HG03045 (cell line): Measurements from ENCODE around the gene CLDN22.

Experiments
- ATAC-seq: cut with Tn5 transposase; IDR thresholded peaks from one replicate; pipeline ENCODE4 v1.9.1; 2021; ENCODE audit warnings: mild to moderate bottlenecking, moderate library complexity; ENCODE audit not compliant: unreplicated experiment

CLDN22 gene

GRCh38 chr4:183323295-183323694 lies 3.2 kb upstream of the CLDN22 start:
- ATAC-seq = no peak

- ATAC-seq = no peak
These were observed 2.2 kb upstream of the CLDN22 start, which contains the start of gene CLDN24 for GRCh38 chr4:183322326-183322725. CLDN24 (minus strand) TSS chr4:183322426; CDS start chr4:183322426, 0 bp downstream.

GRCh38 chr4:183321516-183321915 lies 1.4 kb upstream of the CLDN22 start:
- ATAC-seq = no peak

GRCh38 chr4:183321079-183321478 lies 1.0 kb upstream of the CLDN22 start:
- no peak for ATAC-seq

GRCh38 chr4:183318656-183319055 lies 1.4 kb downstream of the CLDN22 start:
- ATAC-seq = no peak

- ATAC-seq = no peak
These were observed 5.3 kb downstream of the CLDN22 start for GRCh38 chr4:183314806-183315205.

- no peak for ATAC-seq
These were observed 5.7 kb downstream of the CLDN22 start for GRCh38 chr4:183314336-183314735.

GRCh38 chr4:183312841-183313240 lies 7.2 kb downstream of the CLDN22 start:
- ATAC-seq = no peak

GRCh38 chr4:183306811-183307210 lies 13.3 kb downstream of the CLDN22 start:
- no peak for ATAC-seq

GRCh38 chr4:183304538-183304937 lies 15.5 kb downstream of the CLDN22 start:
- no peak for ATAC-seq

GRCh38 chr4:183304067-183304466 lies 16.0 kb downstream of the CLDN22 start:
- no peak for ATAC-seq

GRCh38 chr4:183303301-183303700 lies 16.8 kb downstream of the CLDN22 start:
- ATAC-seq = no peak

- ATAC-seq = no peak
These were observed 19.4 kb downstream of the CLDN22 start for GRCh38 chr4:183300655-183301054.

GRCh38 chr4:183300070-183300469 lies 20.0 kb downstream of the CLDN22 start:
- no peak for ATAC-seq

- no peak for ATAC-seq
These were observed 20.6 kb downstream of the CLDN22 start for GRCh38 chr4:183299464-183299863.

- ATAC-seq = peak; percentile 55
These were observed 22.4 kb downstream of the CLDN22 start for GRCh38 chr4:183297675-183298074.

- ATAC-seq = no peak
These were observed 24.4 kb downstream of the CLDN22 start for GRCh38 chr4:183295711-183296110.

- ATAC-seq = no peak
These were observed 29.0 kb downstream of the CLDN22 start for GRCh38 chr4:183291070-183291469.

GRCh38 chr4:183289688-183290087 lies 30.4 kb downstream of the CLDN22 start:
- no peak for ATAC-seq

- no peak for ATAC-seq
These were observed 31.1 kb downstream of the CLDN22 start for GRCh38 chr4:183288955-183289354.

- ATAC-seq = no peak
These were observed 32.4 kb downstream of the CLDN22 start for GRCh38 chr4:183287677-183288076.

GRCh38 chr4:183287309-183287659 lies 32.8 kb downstream of the CLDN22 start:
- peak; percentile 44 for ATAC-seq

- no peak for ATAC-seq
These were observed 33.3 kb downstream of the CLDN22 start for GRCh38 chr4:183286590-183287308.
